ENCODE data around the gene KRTAP2-2. TPM values are rescaled to one million over a fixed set of nuclear protein-coding genes. Genes with fewer than 3 reads are reported as not detected.

The KRTAP2-2 gene
- total RNA-seq, 2 experiments from 2014 or later = not detected

- DNase-seq (no peak), ATAC-seq (ENCODE audit: poor library complexity) (no peak)
- CTCF ChIA-PET = no interaction called here
- no peaks in the 10 kb centered on the region for H3K9me3 ChIP-seq (ENCODE audit: control insufficient read depth in 1 of 2, insufficient read depth in 1 of 2, low read length in 2 of 2)
- Mint-ChIP-seq H3K4me3 (no peak overlapping the region), H3K36me3 (ENCODE audit: low read depth) (no peaks in the 10 kb centered on the region), H3K9me3 (no peaks in the 10 kb centered on the region), H3K27ac (no peak overlapping the region), H3K27me3 (peaks cover 9% of the 10 kb centered on the region), H3K4me1 (ENCODE audit: low read depth) (no peaks in the 10 kb centered on the region)
- POLR2A ChIA-PET = interaction anchor here (0.8 kb wide), 1 partner anchor 9 kb away, joined by 3 read pairs; no protein-coding TSS in a partner anchor
- no peaks in the 10 kb centered on the region for H3K27me3 ChIP-seq (ENCODE audit: control insufficient read depth in 1 of 2, insufficient read depth in 2 of 2, low read length in 2 of 2)
- TF ChIP-seq CTCF (IDR thresholded peaks at IDR 0.05) = no peak
- no peaks in the 10 kb centered on the region for H3K36me3 ChIP-seq (ENCODE audit: insufficient read depth, low read length)
- H3K4me1 ChIP-seq (ENCODE audit: insufficient read depth, low read length) = no peaks in the 10 kb centered on the region
- no peak overlapping the region for H3K4me3 ChIP-seq (ENCODE audit: low read length)
- intact Hi-C loops (cut with DNase I, micrococcal nuclease) = no loop called here
- no peak overlapping the region for H3K27ac ChIP-seq (ENCODE audit: low read depth in 1 of 2, low read length in 2 of 2)
These were observed 38.3 kb downstream of the KRTAP2-2 start for GRCh38 chr17:41016578-41017215.

- H3K27me3 Mint-ChIP-seq = peaks cover 4% of the 10 kb centered on the region
- intact Hi-C loops (cut with DNase I, micrococcal nuclease) = loop anchor here in 1 of 2 experiments (1.0 kb wide), 1 partner anchor 40 kb away; the partner anchor contains the start of gene KRTAP2-2
- Histone ChIP-seq H3K27ac (ENCODE audit: low read depth in 1 of 2, low read length in 2 of 2) (no peak overlapping the region), H3K4me3 (ENCODE audit: low read length) (no peak overlapping the region), H3K36me3 (ENCODE audit: insufficient read depth, low read length) (no peaks in the 10 kb centered on the region), H3K27me3 (ENCODE audit: control insufficient read depth in 1 of 2, insufficient read depth in 2 of 2, low read length in 2 of 2) (no peaks in the 10 kb centered on the region), H3K9me3 (ENCODE audit: control insufficient read depth in 1 of 2, insufficient read depth in 1 of 2, low read length in 2 of 2) (no peaks in the 10 kb centered on the region), H3K4me1 (ENCODE audit: insufficient read depth, low read length) (no peaks in the 10 kb centered on the region)
- H3K36me3 Mint-ChIP-seq (ENCODE audit: low read depth) = no peaks in the 10 kb centered on the region
- TF ChIP-seq CTCF (IDR thresholded peaks at IDR 0.05) = no peak
- no peak overlapping the region for H3K4me3 Mint-ChIP-seq
- CTCF ChIA-PET = no interaction called here
- no peak for DNase-seq
- no peak overlapping the region for H3K27ac Mint-ChIP-seq
- H3K4me1 Mint-ChIP-seq (ENCODE audit: low read depth) = no peaks in the 10 kb centered on the region
- H3K9me3 Mint-ChIP-seq = no peaks in the 10 kb centered on the region
- POLR2A ChIA-PET = interaction anchor here (0.7 kb wide), 1 partner anchor 11 kb away, joined by 3 read pairs; no protein-coding TSS in a partner anchor
- ATAC-seq (ENCODE audit: poor library complexity) = no peak
These were observed 39.6 kb downstream of the KRTAP2-2 start for GRCh38 chr17:41015454-41015853.

- Histone ChIP-seq H3K9me3 (ENCODE audit: control insufficient read depth in 1 of 2, insufficient read depth in 1 of 2, low read length in 2 of 2) (no peaks in the 10 kb centered on the region), H3K27ac (ENCODE audit: low read depth in 1 of 2, low read length in 2 of 2) (no peak overlapping the region), H3K36me3 (ENCODE audit: insufficient read depth, low read length) (no peaks in the 10 kb centered on the region), H3K27me3 (ENCODE audit: control insufficient read depth in 1 of 2, insufficient read depth in 2 of 2, low read length in 2 of 2) (no peaks in the 10 kb centered on the region), H3K4me1 (ENCODE audit: insufficient read depth, low read length) (no peaks in the 10 kb centered on the region), H3K4me3 (ENCODE audit: low read length) (no peak overlapping the region)
- Mint-ChIP-seq H3K27me3 (peaks cover 4% of the 10 kb centered on the region), H3K36me3 (ENCODE audit: low read depth) (no peaks in the 10 kb centered on the region), H3K9me3 (no peaks in the 10 kb centered on the region), H3K4me1 (ENCODE audit: low read depth) (no peaks in the 10 kb centered on the region), H3K4me3 (no peak overlapping the region), H3K27ac (no peak overlapping the region)
- no peak for TF ChIP-seq CTCF (IDR thresholded peaks at IDR 0.05)
- ATAC-seq (ENCODE audit: poor library complexity) (no peak), DNase-seq (no peak)
- intact Hi-C loops (cut with DNase I, micrococcal nuclease) = no loop called here
- CTCF ChIA-PET = no interaction called here
- POLR2A ChIA-PET = interaction anchor here (0.5 to 1.2 kb wide), 3 partner anchors 26 to 1727 kb away, joined by 3 read pairs; no protein-coding TSS in a partner anchor
These were observed 41.4 kb downstream of the KRTAP2-2 start for GRCh38 chr17:41013606-41014005.
